Effector CD4-positive, alpha-beta T cell (primary cell): Measurements from ENCODE around the gene CAMSAP1.

ENCODE experiments used
- DNase-seq: peaks from one replicate; pipeline ENCODE4 v3.0.0-alpha.2; 2020

The CAMSAP1 gene

DNA sequence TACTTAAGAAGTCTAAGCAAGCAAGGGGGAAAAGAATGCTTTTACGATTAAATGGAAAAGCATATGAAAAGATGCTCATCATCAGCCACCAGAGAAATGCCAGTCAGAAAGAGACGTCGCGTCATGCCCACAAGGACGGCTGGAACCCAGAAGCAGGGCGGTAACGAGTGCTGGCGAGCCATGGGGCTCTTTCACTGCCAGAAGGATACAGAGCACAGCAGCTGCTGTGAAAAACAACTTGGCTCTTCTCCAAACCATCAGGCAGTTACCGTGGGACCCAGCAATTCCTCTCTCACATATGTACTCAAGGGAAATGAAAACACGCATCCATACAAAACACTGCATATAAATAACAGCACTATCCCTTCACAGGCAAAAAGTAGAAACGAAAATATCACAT lies 95.5 kb downstream of the CAMSAP1 start:
- no peak for DNase-seq

DNA sequence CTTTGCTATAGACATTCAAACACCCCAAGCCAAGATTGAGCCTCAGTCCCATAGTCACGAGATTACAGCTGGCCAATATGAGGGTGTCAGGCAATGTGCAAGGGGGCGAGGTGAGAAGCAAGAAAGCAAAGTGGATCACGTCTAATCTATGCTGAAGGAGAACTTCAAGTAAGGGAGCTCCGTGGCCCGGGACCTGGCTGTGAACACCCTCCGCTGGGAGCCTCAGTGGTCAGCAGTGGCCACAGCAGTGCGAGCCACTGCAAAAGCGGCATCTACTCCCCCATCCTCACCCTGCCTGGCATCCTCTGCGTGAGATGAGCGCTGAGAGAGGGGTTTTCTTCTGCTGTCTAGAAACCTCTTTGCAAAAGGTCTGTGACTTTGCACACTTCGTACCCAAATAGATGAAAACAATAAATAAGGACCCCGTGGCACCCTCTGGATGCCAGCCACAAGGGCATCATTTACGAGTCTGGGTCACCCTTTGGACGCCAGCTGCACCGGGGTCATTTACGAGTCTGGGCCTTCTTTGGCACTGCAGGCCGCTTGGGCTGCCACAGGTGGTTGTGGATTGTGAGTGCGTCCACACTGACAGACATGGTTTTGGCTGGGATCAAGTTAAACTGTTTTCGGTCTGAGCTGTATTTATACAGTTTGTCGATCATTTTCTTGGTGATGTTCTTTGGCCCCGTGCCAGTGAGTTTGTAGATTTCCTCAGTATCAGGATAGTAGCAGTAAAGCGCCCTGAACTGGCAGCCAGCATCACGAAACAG lies 96.4 kb downstream of the CAMSAP1 start:
- no peak for DNase-seq

DNA sequence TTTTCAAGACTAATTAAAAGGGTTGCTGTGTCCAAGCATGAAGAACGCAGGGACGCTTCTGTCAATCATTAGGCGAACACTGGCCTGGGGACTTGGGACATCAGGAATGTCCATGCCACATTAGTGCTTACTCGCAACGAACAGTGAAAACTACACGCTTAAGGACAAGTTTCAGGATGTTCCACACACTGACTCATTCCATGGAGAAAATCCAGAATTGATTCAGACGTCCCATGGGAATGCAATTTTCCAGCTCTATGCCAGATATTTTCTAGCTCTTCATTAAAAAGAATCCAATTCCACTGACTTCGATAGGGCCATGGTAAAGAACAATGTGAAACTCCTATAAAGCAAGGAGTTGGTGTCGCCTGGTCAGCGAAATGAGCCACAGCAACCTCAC lies 98.2 kb downstream of the CAMSAP1 start:
- no peak for DNase-seq

DNA sequence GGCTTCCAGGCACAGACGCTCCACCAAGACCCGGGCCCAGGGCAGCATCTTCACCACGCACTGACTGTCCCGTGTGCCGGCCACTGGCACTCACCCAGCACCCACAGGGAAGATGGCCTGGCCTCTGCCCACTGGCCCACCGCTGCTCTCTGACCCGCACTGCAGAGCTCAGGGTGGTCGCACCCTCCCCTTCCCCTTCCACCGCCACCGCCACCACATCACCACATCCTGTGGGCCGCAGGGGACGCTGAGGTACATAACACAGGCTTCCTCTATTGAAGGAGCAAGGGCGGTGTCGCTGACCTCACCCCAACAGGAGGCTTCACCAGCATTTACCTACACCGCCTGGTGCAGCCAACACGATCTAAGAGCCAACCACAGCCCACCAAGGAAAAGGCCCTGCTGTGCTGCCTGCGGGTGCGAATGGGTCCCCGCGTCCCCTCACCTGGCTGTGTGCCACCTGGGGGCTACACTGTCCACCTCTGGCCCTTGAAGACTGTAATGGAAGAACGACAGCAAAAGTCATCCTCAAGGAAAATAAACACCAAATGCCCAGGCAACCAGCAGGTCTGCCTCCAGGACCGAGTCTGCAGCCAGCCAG lies 101.8 kb downstream of the CAMSAP1 start:
- no peak for DNase-seq

DNA sequence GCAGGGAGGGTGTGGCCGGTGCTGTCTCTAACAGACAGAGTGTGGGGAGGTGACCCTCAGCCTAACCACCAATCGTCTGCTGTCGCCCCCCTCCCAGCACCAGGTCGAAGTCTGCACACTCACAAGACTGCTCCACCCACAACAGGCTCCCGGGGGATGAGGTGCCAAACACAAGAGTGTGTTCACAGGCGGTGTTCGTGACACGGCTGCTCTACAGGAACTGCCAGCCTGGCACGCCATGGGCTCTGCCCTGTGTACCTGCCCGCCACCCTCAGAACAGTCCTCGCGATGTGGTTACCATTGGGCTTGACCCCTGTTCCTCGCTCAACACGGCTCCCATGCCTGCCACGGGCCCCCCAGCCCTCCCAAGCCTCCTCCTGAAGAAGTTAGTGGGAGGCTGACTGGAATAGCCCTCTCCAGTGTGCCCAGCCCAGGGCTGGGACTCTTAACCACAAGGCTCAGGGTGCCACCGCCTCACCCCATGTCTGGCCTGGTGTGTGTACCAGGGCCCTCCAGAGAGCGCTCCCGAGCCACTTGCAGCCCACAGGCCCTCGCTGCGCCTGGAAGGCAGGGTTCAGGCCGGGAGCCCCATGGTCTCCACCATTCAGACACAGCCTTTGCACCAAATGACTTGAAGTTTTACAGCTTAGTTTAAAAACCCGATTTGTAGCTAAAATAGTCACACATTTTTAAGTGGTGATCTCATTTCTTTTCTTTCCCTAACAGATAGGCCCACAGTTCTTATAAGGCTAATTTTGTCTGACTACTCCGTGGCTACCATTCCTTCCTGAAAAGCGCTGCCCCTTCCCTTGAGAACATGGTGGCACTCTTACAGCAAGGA lies 102.5 kb downstream of the CAMSAP1 start:
- DNase-seq = no peak

DNA sequence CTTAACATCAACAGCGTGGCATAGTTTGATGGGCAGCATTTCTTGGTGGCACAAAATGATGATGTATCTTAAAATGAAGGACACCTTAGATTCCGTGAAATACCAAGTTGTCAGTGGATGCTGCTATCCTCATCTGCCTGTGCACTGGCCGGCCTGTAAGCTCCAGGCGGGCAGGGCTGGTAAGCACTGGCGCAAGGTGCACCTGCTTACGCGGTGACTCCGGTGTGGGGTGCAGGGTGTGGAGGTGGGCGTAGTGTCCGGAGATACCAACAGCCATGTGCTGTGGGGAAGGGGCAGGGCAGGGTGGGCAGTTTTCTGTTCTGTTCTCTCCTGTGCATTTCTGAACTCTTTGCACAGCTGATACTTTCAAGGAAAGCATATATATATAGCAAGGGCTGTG lies 103.9 kb downstream of the CAMSAP1 start:
- no peak for DNase-seq

DNA sequence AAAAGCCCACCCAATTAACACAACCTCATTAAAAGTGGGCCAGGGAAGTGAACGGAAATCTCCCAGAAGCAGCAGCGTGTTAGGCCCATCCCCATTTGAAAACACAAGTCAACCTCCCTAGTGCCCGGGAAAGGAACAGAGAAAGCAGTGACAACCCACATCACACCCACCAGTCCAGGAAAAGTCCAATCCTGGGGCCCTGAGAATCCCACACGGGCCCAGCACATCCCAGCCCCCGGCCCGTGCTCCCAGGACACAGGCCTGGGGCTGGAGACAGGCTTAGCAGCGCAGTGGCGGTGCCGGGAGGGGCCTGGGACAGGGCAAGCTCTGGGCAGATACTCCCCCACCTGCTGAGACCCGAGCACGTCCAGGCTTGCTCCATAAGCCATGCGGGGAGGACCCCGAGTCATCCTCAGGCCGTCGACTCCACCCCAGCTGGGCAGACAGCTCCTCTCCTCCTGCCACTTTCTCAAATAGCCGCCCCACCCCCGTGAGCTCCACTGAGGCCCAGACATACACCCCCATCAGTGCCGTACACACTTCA lies 104.4 kb downstream of the CAMSAP1 start:
- DNase-seq = no peak

DNA sequence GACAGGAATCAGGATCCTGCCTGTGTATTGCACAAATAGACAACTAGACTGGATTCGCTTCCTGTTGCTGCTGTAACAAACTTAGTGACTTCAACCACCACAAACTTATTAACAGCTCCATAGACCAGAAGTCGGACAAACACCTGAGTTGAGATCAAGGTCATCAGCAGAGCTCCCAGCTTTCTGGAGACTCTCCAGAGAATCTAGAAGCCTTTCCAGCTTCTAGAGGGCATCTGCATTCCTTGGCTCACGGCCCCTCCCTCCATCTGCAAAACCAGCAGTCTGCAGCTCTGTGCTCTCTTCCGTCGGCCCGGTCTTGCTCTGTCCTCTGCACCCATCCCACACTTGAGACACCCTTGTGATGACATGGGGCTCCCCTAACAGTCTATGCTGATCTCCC lies 106.3 kb downstream of the CAMSAP1 start:
- DNase-seq = no peak

DNA sequence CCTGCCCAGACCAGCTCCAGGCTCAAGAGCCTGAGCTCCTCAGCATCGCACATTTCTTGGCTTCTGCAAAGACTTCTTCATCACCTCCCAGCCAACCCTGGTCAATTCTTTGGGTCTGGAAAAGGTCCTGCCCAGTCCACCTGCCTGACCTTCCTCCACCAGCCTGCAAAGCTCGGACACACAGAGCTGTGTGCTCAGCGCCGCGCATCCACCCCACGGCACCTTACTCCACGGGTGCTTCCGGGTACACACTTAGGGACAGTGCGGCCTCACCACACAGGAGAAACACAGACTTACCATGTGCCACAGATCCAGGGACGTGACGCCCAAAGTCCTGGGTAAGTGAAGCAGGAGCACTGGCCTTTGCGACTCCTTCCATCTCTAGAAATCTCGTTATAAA lies 108.1 kb downstream of the CAMSAP1 start:
- no peak for DNase-seq

DNA sequence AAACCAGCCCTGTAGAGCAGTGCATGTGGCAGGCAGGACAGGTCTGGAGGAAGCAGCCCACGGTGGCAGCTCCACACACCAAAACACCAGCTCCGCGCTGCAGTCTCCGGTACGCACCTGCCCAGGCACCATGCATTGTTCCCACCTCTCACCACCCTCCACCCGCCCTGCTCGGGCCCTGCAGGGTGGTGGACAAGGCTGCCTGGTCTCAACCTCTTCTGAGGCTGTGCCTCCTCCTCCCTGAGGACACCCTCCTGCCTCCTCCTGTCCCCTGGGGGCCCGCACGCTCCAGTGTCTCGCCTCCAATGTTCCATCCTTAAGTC lies 109.1 kb downstream of the CAMSAP1 start:
- DNase-seq = no peak

DNA sequence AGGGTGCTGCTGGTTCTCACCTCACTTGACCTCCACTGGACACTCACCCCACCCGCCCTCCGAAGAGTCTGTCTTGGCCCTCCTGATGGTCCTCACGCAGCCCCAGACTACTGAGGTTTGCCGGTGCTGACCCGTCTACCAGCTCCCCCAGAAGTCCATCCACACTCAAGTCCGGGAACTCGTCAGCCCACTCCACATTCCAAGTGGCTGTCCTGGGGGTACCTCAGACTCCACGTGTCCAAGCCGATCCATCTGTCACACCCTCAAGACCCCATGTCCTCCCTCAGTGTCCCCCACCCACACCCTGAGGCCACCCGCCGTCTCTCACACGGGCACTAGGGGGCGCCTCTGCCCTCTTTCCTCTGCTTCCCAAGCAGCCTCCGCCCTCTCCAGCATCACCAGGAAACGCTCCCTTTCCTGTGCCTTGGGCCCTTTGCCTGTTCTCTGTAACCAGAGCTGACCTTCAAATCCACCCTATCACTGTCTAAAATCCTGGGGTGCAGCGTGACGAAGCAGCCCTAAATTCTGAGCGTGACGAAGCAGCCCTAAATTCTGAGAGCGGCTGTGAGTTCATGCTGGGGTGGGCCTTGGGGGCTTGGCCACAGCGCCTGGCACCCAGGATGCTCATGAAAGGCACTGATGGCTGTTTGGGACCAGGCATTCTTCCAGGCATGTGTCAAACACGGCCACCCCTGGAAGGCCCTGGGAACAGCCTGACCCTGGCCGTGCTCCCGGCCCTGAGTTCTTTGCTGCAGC lies 109.7 kb downstream of the CAMSAP1 start:
- DNase-seq = no peak

DNA sequence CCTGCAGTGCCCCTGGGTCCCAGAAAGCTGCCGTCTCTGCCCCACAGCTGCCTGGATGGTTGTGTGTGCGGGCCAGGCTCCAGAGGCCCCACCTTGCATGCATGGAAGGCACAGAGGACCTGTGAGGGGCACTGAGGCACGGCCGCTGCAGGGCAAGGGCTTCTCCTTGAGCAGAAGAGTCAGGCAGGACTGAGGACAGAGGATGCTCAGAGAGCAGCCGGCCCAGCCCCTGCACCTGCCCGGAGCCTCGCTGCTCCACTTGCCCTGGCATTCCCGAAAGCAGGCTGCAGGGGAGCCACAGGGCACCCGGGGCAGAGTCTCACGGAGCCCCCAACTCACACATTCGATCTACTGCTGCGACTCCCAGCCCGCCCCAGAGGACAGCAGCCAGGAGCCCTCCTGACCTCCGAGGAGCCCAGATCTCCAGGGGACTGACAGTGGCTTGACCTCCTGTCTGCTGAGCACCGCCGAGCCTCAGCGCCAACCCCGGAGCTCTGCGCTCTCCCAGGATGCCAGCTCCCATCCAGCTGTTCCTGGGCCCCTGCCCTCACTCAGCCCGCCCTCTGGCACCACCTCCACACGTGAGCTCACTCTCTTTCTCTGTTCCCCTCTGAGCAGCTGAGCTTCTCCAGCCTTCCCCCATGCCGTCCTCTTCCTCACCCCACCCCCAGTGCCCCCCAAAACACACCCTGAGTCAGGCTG lies 110.4 kb downstream of the CAMSAP1 start:
- DNase-seq = no peak

DNA sequence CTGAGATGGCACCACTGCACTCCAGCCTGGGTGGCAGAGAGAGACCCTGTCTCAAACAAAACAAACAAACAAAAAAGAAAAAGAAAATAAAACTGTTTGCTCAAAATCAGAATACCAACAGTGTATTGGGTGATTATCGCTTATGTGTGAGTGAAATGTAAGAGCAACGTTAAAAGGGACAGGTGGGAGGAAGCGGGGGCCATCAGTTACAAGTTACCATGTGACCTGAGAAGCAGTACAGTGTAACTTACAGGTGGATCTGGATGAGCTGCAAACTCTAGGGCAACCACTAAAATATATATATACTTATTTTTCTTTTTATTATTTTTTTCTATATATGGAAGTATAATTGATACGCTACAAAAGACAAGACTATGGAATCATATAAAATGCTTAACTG lies 112.0 kb downstream of the CAMSAP1 start:
- DNase-seq = no peak

DNA sequence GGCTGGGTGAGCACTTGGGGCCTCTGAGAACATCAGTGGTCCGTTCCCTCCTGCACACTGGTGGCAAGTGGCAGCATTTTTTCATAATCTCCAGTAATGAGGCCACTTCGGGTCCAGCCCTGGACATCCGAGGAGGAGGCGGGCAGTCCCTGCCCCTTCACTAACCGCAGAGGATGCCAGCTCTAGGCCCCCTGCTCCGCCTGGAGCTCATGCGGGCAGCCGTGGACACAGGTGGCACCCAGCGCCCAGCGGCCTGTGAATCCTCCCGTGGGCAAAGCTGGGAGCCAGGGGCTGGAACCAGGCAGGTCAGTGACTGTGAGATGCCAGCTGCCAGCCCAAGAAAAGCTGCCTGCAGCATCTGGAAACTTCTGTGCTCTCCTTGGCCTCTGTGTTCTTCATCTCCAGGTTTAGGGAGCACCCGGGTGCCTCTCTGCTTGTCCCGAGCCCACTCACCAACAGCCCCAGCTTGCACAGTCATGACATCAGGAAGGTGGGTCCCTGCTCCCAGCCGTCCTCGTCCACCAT lies 112.9 kb downstream of the CAMSAP1 start:
- no peak for DNase-seq

DNA sequence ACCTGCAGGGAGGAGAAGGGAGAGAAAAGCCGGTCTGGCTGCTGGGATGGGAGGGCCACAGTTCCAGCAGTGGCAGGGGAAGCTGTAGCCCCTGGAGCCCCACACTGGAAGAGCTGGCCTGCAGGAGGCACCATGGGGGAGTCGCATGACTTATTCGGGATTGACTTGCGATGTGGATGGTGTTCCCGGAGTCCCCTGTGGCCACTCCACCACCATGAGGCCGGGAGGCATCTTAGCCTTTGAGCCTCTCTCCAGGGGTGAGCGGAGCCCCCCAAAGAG lies 113.3 kb downstream of the CAMSAP1 start:
- no peak for DNase-seq

DNA sequence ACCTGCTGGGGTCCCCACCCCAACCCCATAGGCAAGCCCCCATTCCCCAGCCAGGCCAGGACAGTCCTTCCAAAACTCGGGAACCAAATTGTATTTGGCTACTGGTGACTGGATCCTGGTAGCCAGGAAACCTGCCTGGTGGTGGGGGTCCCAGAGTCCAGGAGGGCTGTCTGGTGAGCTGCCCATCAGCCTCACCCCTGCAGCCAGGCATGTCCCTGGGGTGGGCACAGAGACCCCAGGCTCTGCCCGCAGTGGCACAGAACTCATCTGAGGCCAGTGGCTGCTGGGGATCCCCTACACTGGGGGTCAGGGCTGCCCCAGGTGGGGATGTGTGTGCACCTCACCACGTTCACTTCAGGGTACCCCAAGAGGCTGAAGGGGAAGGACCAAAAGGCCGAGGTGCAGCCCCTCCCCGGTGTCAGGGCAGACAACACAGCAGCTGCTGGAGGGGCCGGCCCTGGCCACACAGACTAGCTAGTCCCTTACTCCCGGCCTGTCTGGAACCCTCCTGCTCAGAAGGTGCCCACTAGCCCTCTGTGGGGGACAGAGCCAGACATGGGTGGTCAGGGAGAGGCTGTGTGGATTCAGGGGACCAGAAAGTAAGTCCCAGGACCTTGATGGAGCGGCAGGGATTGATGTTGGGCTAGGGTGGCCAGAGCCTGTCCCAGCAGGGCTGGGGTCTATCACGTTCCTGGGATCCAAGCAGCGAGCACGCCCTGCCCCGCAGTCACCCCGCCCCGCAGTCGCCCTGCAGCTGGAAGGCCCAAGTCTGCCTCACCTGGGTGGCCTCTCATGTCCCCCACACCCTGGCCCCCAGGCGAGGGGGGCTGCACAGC lies 113.9 kb downstream of the CAMSAP1 start:
- no peak for DNase-seq

DNA sequence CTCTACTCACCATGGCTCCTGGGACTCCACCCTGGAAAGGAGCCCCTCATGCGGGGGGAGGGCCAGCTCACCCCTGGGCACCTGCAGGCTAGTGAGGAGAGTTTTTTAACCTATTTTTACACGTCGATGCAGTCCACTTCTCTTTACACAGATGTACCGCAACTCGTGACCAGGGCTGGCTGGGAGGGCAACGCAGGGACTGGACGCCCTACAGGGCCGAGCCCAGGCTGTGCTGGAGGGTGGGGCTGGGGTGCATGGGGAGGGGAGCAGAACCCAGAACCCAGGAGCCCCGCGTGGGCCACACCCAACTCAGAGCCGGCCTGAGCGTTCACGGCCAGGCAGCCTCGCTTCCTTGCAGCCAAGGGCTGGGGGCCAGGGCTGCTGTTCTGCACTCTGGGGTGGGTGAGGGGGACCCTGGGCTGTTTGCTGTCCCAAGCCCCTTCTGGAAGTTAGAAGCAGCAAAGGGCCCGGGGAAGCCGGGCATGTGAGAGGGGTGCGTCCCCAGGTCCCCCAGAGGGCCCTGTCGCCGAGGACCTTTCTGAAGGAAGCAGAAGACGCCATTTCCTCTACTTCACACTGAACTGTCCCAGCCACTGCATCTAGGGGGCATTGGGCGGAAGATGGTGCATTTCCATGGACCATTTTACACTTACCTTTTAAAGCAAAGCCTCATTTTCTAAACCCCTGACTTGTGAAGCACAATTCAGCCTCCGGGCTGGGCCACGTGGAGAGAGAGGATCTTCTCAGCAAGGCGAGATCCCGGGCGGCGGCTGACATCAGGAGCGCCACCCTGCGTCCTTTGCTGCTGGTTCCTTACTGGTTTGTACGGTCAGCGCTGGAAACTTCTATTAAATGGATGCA lies 114.8 kb downstream of the CAMSAP1 start:
- no peak for DNase-seq

DNA sequence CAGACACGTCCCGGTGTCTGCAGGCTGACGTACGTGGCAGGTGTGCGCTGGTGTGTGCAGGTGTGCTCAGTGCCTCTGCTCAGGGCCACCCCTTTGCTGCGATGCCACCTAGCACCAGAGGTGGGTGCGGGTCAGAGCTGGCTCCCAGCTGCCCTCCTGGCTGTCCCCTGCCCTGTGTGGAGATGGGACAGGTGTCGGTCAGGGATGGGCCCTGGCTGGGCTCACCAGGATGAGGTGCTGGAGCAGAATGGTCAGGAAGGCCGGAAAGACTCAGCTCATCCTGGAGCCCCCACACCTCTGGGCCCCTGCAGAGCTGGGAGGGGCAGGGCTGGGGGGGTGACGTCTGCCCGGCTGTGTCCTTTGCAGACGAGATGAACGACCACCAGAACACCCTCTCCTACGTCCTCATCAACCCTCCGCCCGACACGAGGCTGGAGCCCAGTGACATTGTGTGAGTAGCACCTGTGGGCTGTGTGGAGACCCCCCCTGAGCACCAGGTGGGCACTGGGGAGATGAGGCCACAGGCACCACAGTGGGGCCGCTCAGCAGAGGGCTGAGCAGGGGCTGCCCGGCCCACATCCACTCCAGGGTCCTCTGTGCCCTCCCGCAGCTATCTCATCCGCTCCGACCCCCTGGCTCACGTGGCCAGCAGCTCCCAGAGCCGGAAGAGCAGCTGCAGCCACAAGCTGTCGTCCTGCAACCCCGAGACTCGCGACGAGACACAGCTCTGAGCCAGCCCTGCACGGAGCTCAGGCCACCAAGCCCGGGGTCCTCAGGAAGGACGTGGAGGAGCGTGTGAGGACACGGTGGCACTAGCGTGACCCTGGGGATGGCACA lies 115.7 kb downstream of the CAMSAP1 start:
- no peak for DNase-seq

DNA sequence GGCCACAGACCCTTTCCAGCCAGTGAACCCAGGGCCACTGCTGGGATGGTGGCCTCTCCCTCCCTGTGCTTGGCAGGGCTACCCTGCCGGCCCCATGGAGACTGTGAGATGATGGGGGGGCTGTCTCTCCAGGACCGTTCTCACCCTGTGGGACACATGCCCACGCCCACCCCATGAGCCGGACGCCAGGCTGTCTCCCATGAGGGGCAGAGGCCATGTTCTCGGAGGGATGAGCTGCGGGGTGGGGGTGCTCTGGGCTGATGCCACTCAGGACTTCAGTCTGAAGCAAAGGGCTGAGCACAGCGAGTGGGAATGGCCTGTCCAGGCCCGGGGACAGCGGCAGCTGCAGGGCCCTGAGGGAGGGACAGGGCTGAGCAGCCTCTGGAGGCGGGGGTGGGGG lies 116.5 kb downstream of the CAMSAP1 start:
- DNase-seq = no peak
